ENCODE measurements around the gene ITPKB.

DNA sequence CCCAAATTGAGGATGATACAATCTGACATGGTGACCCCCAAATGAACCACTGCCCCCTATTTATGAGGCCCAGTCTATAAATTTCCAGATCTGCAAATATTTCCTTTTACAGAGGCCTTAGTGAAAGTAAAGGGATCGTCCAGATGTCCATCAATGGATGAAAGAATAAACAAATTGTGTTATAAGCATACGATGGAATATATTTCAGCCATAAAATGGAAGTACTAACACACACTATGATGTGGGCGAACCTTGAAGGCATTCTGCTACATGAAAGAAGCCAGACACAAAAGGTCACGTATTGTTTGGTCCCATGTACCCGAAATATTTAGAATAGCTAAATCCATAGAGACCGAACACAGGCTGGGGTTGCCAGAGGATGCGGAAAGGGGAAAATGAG, 48.6 kb upstream of the ITPKB start:
- TF ChIP-seq, protein P1, sequence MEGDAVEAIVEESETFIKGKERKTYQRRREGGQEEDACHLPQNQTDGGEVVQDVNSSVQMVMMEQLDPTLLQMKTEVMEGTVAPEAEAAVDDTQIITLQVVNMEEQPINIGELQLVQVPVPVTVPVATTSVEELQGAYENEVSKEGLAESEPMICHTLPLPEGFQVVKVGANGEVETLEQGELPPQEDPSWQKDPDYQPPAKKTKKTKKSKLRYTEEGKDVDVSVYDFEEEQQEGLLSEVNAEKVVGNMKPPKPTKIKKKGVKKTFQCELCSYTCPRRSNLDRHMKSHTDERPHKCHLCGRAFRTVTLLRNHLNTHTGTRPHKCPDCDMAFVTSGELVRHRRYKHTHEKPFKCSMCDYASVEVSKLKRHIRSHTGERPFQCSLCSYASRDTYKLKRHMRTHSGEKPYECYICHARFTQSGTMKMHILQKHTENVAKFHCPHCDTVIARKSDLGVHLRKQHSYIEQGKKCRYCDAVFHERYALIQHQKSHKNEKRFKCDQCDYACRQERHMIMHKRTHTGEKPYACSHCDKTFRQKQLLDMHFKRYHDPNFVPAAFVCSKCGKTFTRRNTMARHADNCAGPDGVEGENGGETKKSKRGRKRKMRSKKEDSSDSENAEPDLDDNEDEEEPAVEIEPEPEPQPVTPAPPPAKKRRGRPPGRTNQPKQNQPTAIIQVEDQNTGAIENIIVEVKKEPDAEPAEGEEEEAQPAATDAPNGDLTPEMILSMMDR (IDR thresholded peaks at IDR 0.05), result no peak
- TF ChIP-seq POLR2A (IDR thresholded peaks at IDR 0.05), result no peak

All from heart left ventricle (tissue), 13 donors.